ENCODE results near the gene ACOT12.

DNA sequence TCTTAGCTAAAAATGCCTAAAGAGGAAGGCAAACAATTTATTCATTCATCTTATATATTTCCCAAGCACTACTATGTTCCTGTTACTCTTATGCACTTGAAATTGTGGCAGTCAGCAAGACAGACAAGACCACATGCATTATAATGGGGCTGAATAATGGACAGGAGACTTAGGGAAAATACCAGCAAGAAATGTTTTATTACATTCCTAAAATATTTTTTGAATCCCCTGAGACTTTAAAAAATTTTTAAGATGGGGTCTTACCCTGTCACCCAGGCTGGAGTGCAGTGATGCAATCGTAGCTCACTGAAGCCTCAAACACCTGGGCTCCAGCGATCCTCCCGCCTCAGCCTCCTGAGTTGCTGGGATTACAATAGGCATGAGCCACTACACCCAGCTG lies 79.4 kb downstream of the ACOT12 start:
- no peak for TF ChIP-seq EP300 (IDR thresholded peaks at IDR 0.05; ENCODE audit: low read depth)
- TF ChIP-seq POLR2AphosphoS5 (IDR thresholded peaks at IDR 0.05) = no peak
- TF ChIP-seq, protein P1, sequence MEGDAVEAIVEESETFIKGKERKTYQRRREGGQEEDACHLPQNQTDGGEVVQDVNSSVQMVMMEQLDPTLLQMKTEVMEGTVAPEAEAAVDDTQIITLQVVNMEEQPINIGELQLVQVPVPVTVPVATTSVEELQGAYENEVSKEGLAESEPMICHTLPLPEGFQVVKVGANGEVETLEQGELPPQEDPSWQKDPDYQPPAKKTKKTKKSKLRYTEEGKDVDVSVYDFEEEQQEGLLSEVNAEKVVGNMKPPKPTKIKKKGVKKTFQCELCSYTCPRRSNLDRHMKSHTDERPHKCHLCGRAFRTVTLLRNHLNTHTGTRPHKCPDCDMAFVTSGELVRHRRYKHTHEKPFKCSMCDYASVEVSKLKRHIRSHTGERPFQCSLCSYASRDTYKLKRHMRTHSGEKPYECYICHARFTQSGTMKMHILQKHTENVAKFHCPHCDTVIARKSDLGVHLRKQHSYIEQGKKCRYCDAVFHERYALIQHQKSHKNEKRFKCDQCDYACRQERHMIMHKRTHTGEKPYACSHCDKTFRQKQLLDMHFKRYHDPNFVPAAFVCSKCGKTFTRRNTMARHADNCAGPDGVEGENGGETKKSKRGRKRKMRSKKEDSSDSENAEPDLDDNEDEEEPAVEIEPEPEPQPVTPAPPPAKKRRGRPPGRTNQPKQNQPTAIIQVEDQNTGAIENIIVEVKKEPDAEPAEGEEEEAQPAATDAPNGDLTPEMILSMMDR (IDR thresholded peaks at IDR 0.05) = no peak
